Measurements from ENCODE around the gene SLC9A6.
"Not testable (repeated sequence)": the region's sequence is repeated elsewhere in the genome, so short reads cannot be mapped to it uniquely, and the experiment has no call there.

The SLC9A6 gene

GRCh38 chrX:136065044-136065671 is 79.9 kb downstream of the SLC9A6 start:
- DNase-seq, result no peak

- DNase-seq, result no peak
Observed at GRCh38 chrX:136067097-136067496, 81.9 kb downstream of the SLC9A6 start.

DNA sequence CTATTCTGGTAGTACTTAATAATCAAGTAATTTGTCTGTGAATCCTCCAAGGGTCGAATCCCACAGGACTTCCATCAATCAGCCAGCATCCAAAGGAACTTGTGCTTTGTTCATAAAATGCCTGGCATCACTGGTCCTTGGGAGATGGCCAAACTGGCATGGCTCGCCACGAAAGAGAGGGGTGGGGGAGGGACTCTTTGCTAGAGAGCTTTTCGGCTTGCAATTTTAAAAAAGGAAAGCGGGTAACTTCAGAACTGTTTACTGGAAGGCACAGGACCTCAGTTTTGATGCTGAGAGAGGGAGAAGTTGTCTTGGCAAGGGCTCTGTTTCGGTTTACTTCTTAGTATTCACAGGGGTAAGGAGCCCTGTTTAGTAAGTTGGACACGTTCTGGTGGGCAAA is 82.7 kb downstream of the SLC9A6 start:
- no peak for DNase-seq

DNA sequence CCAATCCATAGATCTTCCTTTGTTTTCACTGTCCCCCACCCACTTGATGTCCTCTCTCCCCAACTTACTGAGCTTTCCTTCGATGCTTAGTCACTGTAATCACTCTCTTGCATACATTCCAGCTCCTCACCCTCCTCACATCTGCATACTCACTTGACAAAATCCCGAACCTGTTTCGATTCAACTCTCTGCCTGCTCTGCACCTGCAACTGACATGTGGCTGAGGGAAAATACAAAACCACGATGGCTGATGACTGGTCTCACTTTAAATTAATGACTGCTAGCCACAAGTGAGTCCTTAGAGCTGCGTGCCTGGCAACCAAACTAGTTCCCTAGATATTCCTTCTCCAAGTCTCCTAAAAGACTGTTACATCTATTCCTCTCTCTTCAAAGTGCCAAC is 91.7 kb downstream of the SLC9A6 start:
- DNase-seq, result no peak

- no peak for DNase-seq
Observed at GRCh38 chrX:136080766-136081165, 95.5 kb downstream of the SLC9A6 start.

DNA sequence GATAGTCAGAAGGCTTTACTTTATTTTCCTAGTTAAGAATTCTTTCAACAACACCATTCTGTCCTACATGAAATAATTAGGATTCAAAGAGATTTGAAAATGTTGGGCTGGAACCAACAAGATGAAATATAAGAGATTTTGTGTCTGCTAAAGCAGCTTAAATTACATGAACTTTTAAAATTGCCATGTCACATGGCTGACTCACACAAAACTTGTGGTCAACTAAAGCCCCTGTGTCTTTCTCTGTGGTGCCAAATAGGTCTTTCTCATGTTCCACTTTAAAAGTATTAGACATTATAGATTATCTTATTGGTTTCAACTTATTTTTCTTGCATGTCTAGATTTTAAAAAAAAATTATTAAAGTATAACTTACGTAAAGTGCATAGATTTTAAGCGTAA is 101.3 kb downstream of the SLC9A6 start:
- no peak for DNase-seq

DNA sequence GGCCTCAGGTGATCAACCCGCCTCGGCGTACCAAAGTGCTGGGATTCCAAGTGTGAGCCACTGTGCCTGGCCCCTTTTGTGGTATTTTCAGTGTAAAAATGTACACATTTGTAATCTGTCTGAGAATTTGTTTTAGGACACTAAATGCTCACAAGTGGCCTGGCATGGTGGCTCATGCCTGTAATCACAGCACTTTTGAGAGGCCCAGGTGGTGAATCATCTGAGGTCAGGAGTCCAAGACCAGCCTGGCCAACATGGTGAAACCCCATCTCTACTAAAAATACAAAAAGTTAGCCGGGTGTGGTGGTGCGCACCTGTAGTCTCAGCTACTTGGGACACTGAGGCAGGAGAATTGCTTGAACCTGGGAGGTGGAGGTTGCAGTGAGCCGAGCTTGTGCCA is 106.7 kb downstream of the SLC9A6 start:
- DNase-seq, result not testable (repeated sequence)

GRCh38 chrX:136094962-136095361 is 109.7 kb downstream of the SLC9A6 start:
- DNase-seq, result no peak
